HG02798 (cell line): ENCODE measurements around the gene DMRTC2.

Source experiments
- ATAC-seq: cut with Tn5 transposase; IDR thresholded peaks from one replicate; pipeline ENCODE4 v1.9.1; 2021; ENCODE audit warnings: mild to moderate bottlenecking; ENCODE audit not compliant: unreplicated experiment, poor library complexity

The DMRTC2 gene

GRCh38 chr19:41887711-41888382 lies 43.0 kb downstream of the DMRTC2 start:
- no peak for ATAC-seq

- no peak for ATAC-seq
These were observed 44.1 kb downstream of the DMRTC2 start for GRCh38 chr19:41888926-41889325.

- no peak for ATAC-seq
These were observed 45.1 kb downstream of the DMRTC2 start for GRCh38 chr19:41889896-41890295.

GRCh38 chr19:41890936-41891335 lies 46.1 kb downstream of the DMRTC2 start:
- ATAC-seq: no peak

GRCh38 chr19:41892173-41892902 lies 47.5 kb downstream of the DMRTC2 start:
- ATAC-seq: no peak

- ATAC-seq: no peak
These were observed 49.1 kb downstream of the DMRTC2 start for GRCh38 chr19:41893899-41894298.

GRCh38 chr19:41894350-41894749 lies 49.5 kb downstream of the DMRTC2 start:
- no peak for ATAC-seq

GRCh38 chr19:41895745-41896580 lies 51.1 kb downstream of the DMRTC2 start:
- ATAC-seq: no peak

GRCh38 chr19:41896581-41896942 lies 51.7 kb downstream of the DMRTC2 start:
- ATAC-seq: no peak

GRCh38 chr19:41897181-41897580 lies 52.3 kb downstream of the DMRTC2 start:
- no peak for ATAC-seq

GRCh38 chr19:41897820-41898219 lies 53.0 kb downstream of the DMRTC2 start:
- no peak for ATAC-seq

- ATAC-seq: no peak
These were observed 53.4 kb downstream of the DMRTC2 start for GRCh38 chr19:41898235-41898634.
